NT2/D1 (cell line): ENCODE measurements around the gene FBXO10.

Experiments
- SUZ12 ChIP-seq: IDR thresholded peaks from 2 replicates; pipeline ENCODE4 v1.6.1; 2011; ENCODE audit not compliant: insufficient read length, insufficient read depth; ENCODE audit errors: extremely low read depth
- YY1 ChIP-seq: IDR thresholded peaks from 2 replicates; pipeline ENCODE4 v1.6.1; 2011; ENCODE audit not compliant: insufficient read length, insufficient read depth
- ZNF274 ChIP-seq: IDR thresholded peaks from 2 replicates; pipeline ENCODE4 v1.6.1; 2011; ENCODE audit warnings: mild to moderate bottlenecking, low read depth, low read length

DNA sequence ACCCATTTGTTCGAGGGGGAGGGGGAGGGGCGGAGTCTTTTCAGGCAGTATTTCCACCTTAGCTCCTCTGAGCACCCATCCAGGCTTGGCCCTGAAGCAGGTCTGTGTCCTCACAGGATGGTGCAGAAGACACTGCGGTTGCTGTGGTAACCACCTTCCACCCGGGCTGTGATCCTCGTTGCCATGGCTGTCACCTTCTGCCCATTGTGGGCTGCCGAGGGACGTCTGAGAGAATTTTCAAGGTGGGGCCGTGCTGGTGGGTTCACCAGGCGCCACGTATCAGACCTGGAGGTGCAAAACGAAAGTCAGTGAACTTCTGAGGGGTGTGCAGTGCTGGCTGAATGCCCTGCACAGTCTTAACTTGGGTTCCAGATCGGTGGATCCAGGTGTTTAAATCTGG, 63.7 kb downstream of the FBXO10 start:
- TF ChIP-seq SUZ12 (no peak), ZNF274 (no peak), YY1 (no peak)
